HCT116 (cell line): Measurements from ENCODE around the gene HMGN3. TPM values are rescaled to one million over a fixed set of nuclear protein-coding genes. Genes with fewer than 3 reads are reported as not detected.
A peak's percentile ranks its signal among the peaks of the same experiment; 100 is the strongest.

Source experiments
- ATAC-seq: fragments of 200-7000 bp; cut with Tn5 transposase; 2 replicates; pipeline ENCODE4 v1.9.1; 2020; ENCODE audit warnings: mild to moderate bottlenecking, moderate library complexity
- BruUV-seq: library from RNA; stranded (reverse); fragments of 400-500 nt; replicated peaks from 2 replicates; lab custom pipeline; 2021; lab: Mats Ljungman, UMichigan
- CTCF ChIA-PET: fragments of 300-600 bp; sonication (Branson Sonifier 250); formaldehyde crosslinking; loops from one replicate; lab custom pipeline; 2021; ENCODE audit warnings: antibody characterized with exemption; lab: Charles Lee
- POLR2A ChIA-PET: fragments of 300-600, 350-600 bp; sonication (Branson Sonifier 250); formaldehyde crosslinking; loops from one replicate; lab custom pipeline; 2021; ENCODE audit warnings: antibody characterized with exemption; lab: Charles Lee
- RAD21 ChIA-PET, 2 experiments: fragments of 300-600 bp; sonication (Branson Sonifier 250); formaldehyde crosslinking; loops; one replicate each; lab custom pipeline; 2023; ENCODE audit warnings: low total read pairs in 2 of 2; ENCODE audit not compliant: uncharacterized antibody in 2 of 2, unreplicated experiment in 2 of 2, low non-redundant PET in 1 of 2; lab: Charles Lee
- DNase-seq: peaks from one replicate; pipeline ENCODE4 v3.0.0-alpha.2; 2010; ENCODE audit warnings: low read depth, low spot score
- H2AFZ ChIP-seq: fragments of 200-600 bp; shearing (Covaris generic), sonication (generic); 2 replicates; pipeline ENCODE4 v1.6.1; 2017; ENCODE audit warnings: low read depth, mixed run types, mixed read lengths, antibody characterized with exemption, low read length; ENCODE audit not compliant: poor library complexity, severe bottlenecking
- H3K27ac ChIP-seq: 2 replicates; pipeline ENCODE4 v1.5.1; 2012; ENCODE audit warnings: low read depth, low read length
- H3K27me3 ChIP-seq: fragments of 200-600 bp; sonication (generic); 2 replicates; pipeline ENCODE4 v1.6.1; 2016; ENCODE audit warnings: mixed run types, low read length, mixed read lengths; ENCODE audit not compliant: insufficient read depth
- H3K36me3 ChIP-seq, 2 experiments: fragments of 200-500 bp in 1 of 2; fragments of 200-600 bp in 1 of 2; sonication (Bioruptor generic) in 1 of 2; sonication (generic) in 1 of 2; 2 replicates each; pipeline versions ENCODE4 v1.5.1 to v1.6.1; 2014 to 2016; ENCODE audit warnings: low read length in 2 of 2, inconsistent platforms in 1 of 2, mixed read lengths in 1 of 2, mixed run types in 1 of 2; ENCODE audit not compliant: insufficient read depth in 2 of 2, control insufficient read depth in 1 of 2
- H3K4me1 ChIP-seq, 2 experiments: fragments of 200-600 bp in 1 of 2; sonication (generic) in 1 of 2; 2 replicates each; pipeline versions ENCODE4 v1.5.1 to v1.6.1; 2012 to 2017; ENCODE audit warnings: low read length in 2 of 2, inconsistent platforms in 1 of 2, mild to moderate bottlenecking in 1 of 2, mixed read lengths in 1 of 2, mixed run types in 1 of 2, moderate library complexity in 1 of 2; ENCODE audit not compliant: insufficient read depth in 2 of 2, control insufficient read depth in 1 of 2
- H3K4me2 ChIP-seq: fragments of 200-600 bp; sonication (generic); 2 replicates; pipeline ENCODE4 v1.6.1; 2017; ENCODE audit warnings: mixed run types, low read length, mixed read lengths
- H3K4me3 ChIP-seq, 2 experiments: fragments of 200-600 bp in 1 of 2; sonication (generic) in 1 of 2; replicated peaks in 1 of 2; 2 replicates each; pipeline ENCODE4 v1.5.1; 2011 to 2016; ENCODE audit warnings: low read length in 2 of 2, control low read depth in 1 of 2, low read depth in 1 of 2, mild to moderate bottlenecking in 1 of 2, mixed read lengths in 1 of 2, mixed run types in 1 of 2
- H3K79me2 ChIP-seq: fragments of 200-600 bp; sonication (generic); 2 replicates; pipeline ENCODE4 v1.6.1; 2017; ENCODE audit warnings: mild to moderate bottlenecking, mixed run types, low read length, moderate library complexity, mixed read lengths; ENCODE audit not compliant: insufficient read depth
- H3K9ac ChIP-seq: fragments of 200-600 bp; sonication (generic); 2 replicates; pipeline ENCODE4 v1.6.1; 2016; ENCODE audit warnings: low read length, mixed read lengths
- H3K9me2 ChIP-seq: fragments of 200-600 bp; sonication (generic), shearing (Covaris generic); 2 replicates; pipeline ENCODE4 v1.6.1; 2017; ENCODE audit warnings: mixed run types, mild to moderate bottlenecking, moderate library complexity; ENCODE audit not compliant: insufficient read depth
- H3K9me3 ChIP-seq, 2 experiments: fragments of 200-500 bp in 1 of 2; fragments of 200-600 bp in 1 of 2; sonication (Bioruptor generic) in 1 of 2; sonication (generic) in 1 of 2; 2 replicates each; pipeline ENCODE4 v1.6.1; 2014 to 2017; ENCODE audit warnings: low read length in 2 of 2, mixed read lengths in 2 of 2, inconsistent platforms in 1 of 2, low read depth in 1 of 2, mild to moderate bottlenecking in 1 of 2, mixed run types in 1 of 2, moderate library complexity in 1 of 2; ENCODE audit not compliant: control insufficient read depth in 1 of 2, insufficient read depth in 1 of 2
- H4K20me1 ChIP-seq: fragments of 200-600 bp; sonication (generic), shearing (Covaris generic); 2 replicates; pipeline ENCODE4 v1.6.1; 2017; ENCODE audit warnings: mixed run types, mild to moderate bottlenecking, moderate library complexity; ENCODE audit not compliant: insufficient read depth
- CBX3 ChIP-seq: IDR thresholded peaks from 2 replicates; pipeline ENCODE4 v1.6.1; 2012; ENCODE audit warnings: low read depth
- CEBPB ChIP-seq: IDR thresholded peaks from 2 replicates; pipeline ENCODE4 v1.6.1; 2012; ENCODE audit warnings: low read depth
- EGR1 ChIP-seq: IDR thresholded peaks from 2 replicates; pipeline ENCODE4 v1.6.1; 2012; ENCODE audit warnings: low read depth
- EZH2 ChIP-seq: fragments of 200-600 bp; sonication (generic); IDR thresholded peaks from 2 replicates; pipeline ENCODE4 v1.6.1; 2017; ENCODE audit warnings: antibody characterized with exemption, mixed run types
- RAD21 ChIP-seq: IDR thresholded peaks from 2 replicates; pipeline ENCODE4 v1.6.1; 2012; ENCODE audit warnings: low read depth, mild to moderate bottlenecking
- SIN3A ChIP-seq: IDR thresholded peaks from 2 replicates; pipeline ENCODE4 v1.6.1; 2012; ENCODE audit warnings: low read depth
- SRF ChIP-seq: IDR thresholded peaks from 2 replicates; pipeline ENCODE4 v1.6.1; 2012; ENCODE audit warnings: low read depth
- ZFX ChIP-seq: fragments of 450-650 bp; IDR thresholded peaks from 2 replicates; pipeline ENCODE4 v1.6.1; 2017
- intact Hi-C: fragments of 100-400 bp; cut with micrococcal nuclease; formaldehyde crosslinking; loops from 2 replicates; pipeline ENCODE4 v1.10.0; 2022
- total RNA-seq: library from RNA; stranded (reverse); gene quantifications from one replicate; pipeline ENCODE4 v1.2.1, GENCODE V29; 2021; ENCODE audit not compliant: unreplicated experiment
- TF ChIP-seq, protein P1 (sequence below), 3 experiments: fragments of 200-600 bp in 1 of 3; sonication (generic) in 1 of 3; IDR thresholded peaks in 2 of 3; conservative IDR thresholded peaks in 1 of 3; 2 replicates each; pipeline ENCODE4 v1.5.1; 2012 to 2017; ENCODE audit warnings: low read depth in 2 of 3, low read length in 2 of 3, antibody characterized with exemption in 1 of 3, borderline replicate concordance in 1 of 3, control low read depth in 1 of 3, mild to moderate bottlenecking in 1 of 3, mixed read lengths in 1 of 3, mixed run types in 1 of 3, moderate library complexity in 1 of 3; ENCODE audit not compliant: insufficient read depth in 1 of 3
- TF ChIP-seq, protein P2 (sequence below): IDR thresholded peaks from 2 replicates; pipeline ENCODE4 v1.6.1; 2012

HMGN3 gene
- total RNA-seq, 1 experiment from 2014 or later, result 60.5 TPM

DNA sequence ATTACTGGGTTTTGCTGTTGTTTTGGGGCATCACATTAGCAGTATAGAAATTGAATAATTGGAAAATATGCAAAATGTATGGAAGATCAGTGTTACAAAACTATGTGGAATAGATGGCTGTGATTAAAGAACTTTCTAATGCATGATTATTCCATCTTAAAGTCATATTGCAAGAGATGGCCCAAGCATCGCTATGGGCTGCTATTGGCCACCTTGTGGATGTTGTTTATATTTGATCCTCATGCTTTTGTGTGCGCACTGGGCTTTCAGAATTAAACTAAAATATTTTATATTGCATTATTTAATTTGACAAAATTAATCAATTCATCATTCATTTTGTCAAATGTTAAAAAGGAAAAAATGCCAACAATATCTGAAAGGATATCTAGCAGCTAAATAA is 16.1 kb upstream of the HMGN3 start:
- no peak for DNase-seq
- Histone ChIP-seq H3K9ac (no peak overlapping the region), H3K9me3 (no peaks in the 10 kb centered on the region), H3K79me2 (no peaks in the 10 kb centered on the region), H3K27me3 (no peaks in the 10 kb centered on the region), H3K36me3 (no peaks in the 10 kb centered on the region), H4K20me1 (no peaks in the 10 kb centered on the region), H3K4me1 (no peaks in the 10 kb centered on the region), H3K27ac (no peak overlapping the region), H3K4me3 (no peak overlapping the region), H3K9me2 (no peaks in the 10 kb centered on the region), H3K4me2 (no peak overlapping the region), H2AFZ (no peak overlapping the region)
- no peak for ATAC-seq
- intact Hi-C loops, result no loop called here
- RAD21 ChIA-PET, result interaction anchor here (0.6 kb wide), 2 partner anchors 440 to 464 kb away, joined by 3 to 4 read pairs; no protein-coding TSS in a partner anchor
- BruUV-seq, result no TSS peak
- CTCF ChIA-PET, result interaction anchor here (0.6 to 1.0 kb wide), 8 partner anchors 11 to 1040 kb away, joined by 3 to 7 read pairs (median 3); no protein-coding TSS in a partner anchor
- TF ChIP-seq EZH2 (no peak), RAD21 (no peak)
- TF ChIP-seq, protein P1, sequence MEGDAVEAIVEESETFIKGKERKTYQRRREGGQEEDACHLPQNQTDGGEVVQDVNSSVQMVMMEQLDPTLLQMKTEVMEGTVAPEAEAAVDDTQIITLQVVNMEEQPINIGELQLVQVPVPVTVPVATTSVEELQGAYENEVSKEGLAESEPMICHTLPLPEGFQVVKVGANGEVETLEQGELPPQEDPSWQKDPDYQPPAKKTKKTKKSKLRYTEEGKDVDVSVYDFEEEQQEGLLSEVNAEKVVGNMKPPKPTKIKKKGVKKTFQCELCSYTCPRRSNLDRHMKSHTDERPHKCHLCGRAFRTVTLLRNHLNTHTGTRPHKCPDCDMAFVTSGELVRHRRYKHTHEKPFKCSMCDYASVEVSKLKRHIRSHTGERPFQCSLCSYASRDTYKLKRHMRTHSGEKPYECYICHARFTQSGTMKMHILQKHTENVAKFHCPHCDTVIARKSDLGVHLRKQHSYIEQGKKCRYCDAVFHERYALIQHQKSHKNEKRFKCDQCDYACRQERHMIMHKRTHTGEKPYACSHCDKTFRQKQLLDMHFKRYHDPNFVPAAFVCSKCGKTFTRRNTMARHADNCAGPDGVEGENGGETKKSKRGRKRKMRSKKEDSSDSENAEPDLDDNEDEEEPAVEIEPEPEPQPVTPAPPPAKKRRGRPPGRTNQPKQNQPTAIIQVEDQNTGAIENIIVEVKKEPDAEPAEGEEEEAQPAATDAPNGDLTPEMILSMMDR (IDR thresholded peaks at IDR 0.05 in 2 of 3, conservative IDR thresholded peaks at IDR 0.05 in 1 of 3; ENCODE audit: borderline replicate concordance in 1 of 3, insufficient read depth in 1 of 3, low read depth in 2 of 3, low read length in 2 of 3), result peak in 1 of 3 experiments; percentile 2; a peak in 1 of 6 replicates
- POLR2A ChIA-PET, result interaction anchor here (0.6 kb wide), 1 partner anchor 479 kb away, joined by 3 read pairs; no protein-coding TSS in a partner anchor

DNA sequence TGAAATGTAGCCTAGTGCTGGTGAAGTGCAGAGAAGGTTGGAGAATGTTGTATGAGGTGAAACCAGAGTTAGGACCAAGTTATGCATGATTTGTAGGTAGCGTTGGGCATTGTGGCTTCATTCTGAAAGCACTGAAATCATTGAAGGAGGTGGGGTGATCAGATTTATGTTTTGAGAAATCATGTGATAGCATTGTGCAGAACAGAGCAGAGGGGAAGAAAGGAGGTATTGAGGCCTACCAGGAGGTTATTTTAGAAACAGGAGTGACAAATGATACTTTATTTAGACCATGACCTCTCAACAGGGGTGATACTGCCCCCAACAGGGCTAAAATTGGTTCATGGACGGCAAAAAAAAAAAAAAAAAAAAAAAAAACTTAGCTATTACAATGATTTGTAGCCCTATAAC is 15.6 kb upstream of the HMGN3 start:
- intact Hi-C loops, result no loop called here
- H3K9ac ChIP-seq, result no peak overlapping the region
- H3K27ac ChIP-seq, result no peak overlapping the region
- H3K4me2 ChIP-seq, result no peak overlapping the region
- no peak overlapping the region for H2AFZ ChIP-seq
- no peaks in the 10 kb centered on the region for H3K36me3 ChIP-seq
- TF ChIP-seq, protein P2, sequence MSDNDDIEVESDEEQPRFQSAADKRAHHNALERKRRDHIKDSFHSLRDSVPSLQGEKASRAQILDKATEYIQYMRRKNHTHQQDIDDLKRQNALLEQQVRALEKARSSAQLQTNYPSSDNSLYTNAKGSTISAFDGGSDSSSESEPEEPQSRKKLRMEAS, result no peak
- TF ChIP-seq CEBPB, result no peak
- TF ChIP-seq SRF, result no peak
- no peak for TF ChIP-seq EGR1
- no peak for TF ChIP-seq SIN3A
- TF ChIP-seq, protein P1 (IDR thresholded peaks at IDR 0.05 in 2 of 3, conservative IDR thresholded peaks at IDR 0.05 in 1 of 3; ENCODE audit: borderline replicate concordance in 1 of 3, insufficient read depth in 1 of 3, low read depth in 2 of 3, low read length in 2 of 3), result peak in 2 of 3 experiments; percentile 12 to 35; a peak in 2 of 6 replicates
- TF ChIP-seq CBX3, result no peak
- TF ChIP-seq RAD21, result peak; percentile 41
- TF ChIP-seq ZFX, result no peak
- H3K9me3 ChIP-seq, result no peaks in the 10 kb centered on the region
- ChIA-PET RAD21 (interaction anchor here (0.6 kb wide), 2 partner anchors 440 to 465 kb away, joined by 3 to 4 read pairs; no protein-coding TSS in a partner anchor), POLR2A (interaction anchor here (0.6 kb wide), 1 partner anchor 478 kb away, joined by 3 read pairs; no protein-coding TSS in a partner anchor), CTCF (interaction anchor here (0.6 to 1.0 kb wide), 8 partner anchors 10 to 1040 kb away, joined by 3 to 7 read pairs (median 3); no protein-coding TSS in a partner anchor)
- no peak for DNase-seq
- H3K4me1 ChIP-seq, result no peaks in the 10 kb centered on the region
- no peaks in the 10 kb centered on the region for H4K20me1 ChIP-seq
- BruUV-seq, result no TSS peak
- H3K79me2 ChIP-seq, result no peaks in the 10 kb centered on the region
- no peak overlapping the region for H3K4me3 ChIP-seq
- ATAC-seq, result no peak; the same call in 1 of the 2 replicates
- H3K9me2 ChIP-seq, result no peaks in the 10 kb centered on the region
- H3K27me3 ChIP-seq, result no peaks in the 10 kb centered on the region
